Stimulated activated memory B cell treated with anti-CD40 and anti-IgM and Interleukin-4, amounts not matched to agents 10 μg/mL and 1 μg/mL and 100 μg/mL, for 72 hours (primary cell): ENCODE data around the gene TRIP13.
A peak's percentile ranks its signal among the peaks of the same experiment; 100 is the strongest.
"Not testable (repeated sequence)": the region's sequence is repeated elsewhere in the genome, so short reads cannot be mapped to it uniquely, and the experiment has no call there.

Experiments
- ATAC-seq: fragments of 150-1000 bp; cut with Tn5 transposase; 2 replicates; pipeline ENCODE4 v1.10.0; 2021
- H3K27ac Mint-ChIP-seq: one replicate; pipeline ENCODE4 v1.8.0; 2022; ENCODE audit warnings: mild to moderate bottlenecking, mixed read lengths
- H3K27me3 Mint-ChIP-seq: one replicate; pipeline ENCODE4 v1.8.0; 2022; ENCODE audit warnings: mixed read lengths
- H3K36me3 Mint-ChIP-seq: one replicate; pipeline ENCODE4 v1.8.0; 2022; ENCODE audit warnings: mixed read lengths
- H3K4me1 Mint-ChIP-seq: one replicate; pipeline ENCODE4 v1.8.0; 2022; ENCODE audit warnings: mixed read lengths
- H3K4me3 Mint-ChIP-seq: one replicate; pipeline ENCODE4 v1.8.0; 2022; ENCODE audit warnings: mild to moderate bottlenecking, moderate library complexity, mixed read lengths
- H3K9me3 Mint-ChIP-seq: one replicate; pipeline ENCODE4 v1.8.0; 2022; ENCODE audit warnings: mixed read lengths

Gene TRIP13

GRCh38 chr5:939368-939767 lies 46.7 kb downstream of the TRIP13 start:
- Mint-ChIP-seq H3K27ac (no peak overlapping the region), H3K4me3 (no peak overlapping the region), H3K36me3 (no peaks in the 10 kb centered on the region), H3K4me1 (no peaks in the 10 kb centered on the region), H3K9me3 (peaks cover 4% of the 10 kb centered on the region), H3K27me3 (peaks cover 72% of the 10 kb centered on the region)
- no peak for ATAC-seq

- H3K27ac Mint-ChIP-seq, ATAC-seq, H3K4me3 Mint-ChIP-seq, H3K4me1 Mint-ChIP-seq, H3K36me3 Mint-ChIP-seq, H3K9me3 Mint-ChIP-seq: not testable (repeated sequence)
- peaks cover 84% of the 10 kb centered on the region for H3K27me3 Mint-ChIP-seq
Measured at GRCh38 chr5:940741-941140, 48.1 kb downstream of the TRIP13 start.

- no peak for ATAC-seq
- Mint-ChIP-seq H3K4me1 (peaks cover 7% of the 10 kb centered on the region), H3K27me3 (peaks cover 88% of the 10 kb centered on the region), H3K27ac (no peak overlapping the region), H3K4me3 (no peak overlapping the region), H3K36me3 (no peaks in the 10 kb centered on the region), H3K9me3 (peaks cover 8% of the 10 kb centered on the region)
Measured at GRCh38 chr5:943201-943917, 50.7 kb downstream of the TRIP13 start.

DNA sequence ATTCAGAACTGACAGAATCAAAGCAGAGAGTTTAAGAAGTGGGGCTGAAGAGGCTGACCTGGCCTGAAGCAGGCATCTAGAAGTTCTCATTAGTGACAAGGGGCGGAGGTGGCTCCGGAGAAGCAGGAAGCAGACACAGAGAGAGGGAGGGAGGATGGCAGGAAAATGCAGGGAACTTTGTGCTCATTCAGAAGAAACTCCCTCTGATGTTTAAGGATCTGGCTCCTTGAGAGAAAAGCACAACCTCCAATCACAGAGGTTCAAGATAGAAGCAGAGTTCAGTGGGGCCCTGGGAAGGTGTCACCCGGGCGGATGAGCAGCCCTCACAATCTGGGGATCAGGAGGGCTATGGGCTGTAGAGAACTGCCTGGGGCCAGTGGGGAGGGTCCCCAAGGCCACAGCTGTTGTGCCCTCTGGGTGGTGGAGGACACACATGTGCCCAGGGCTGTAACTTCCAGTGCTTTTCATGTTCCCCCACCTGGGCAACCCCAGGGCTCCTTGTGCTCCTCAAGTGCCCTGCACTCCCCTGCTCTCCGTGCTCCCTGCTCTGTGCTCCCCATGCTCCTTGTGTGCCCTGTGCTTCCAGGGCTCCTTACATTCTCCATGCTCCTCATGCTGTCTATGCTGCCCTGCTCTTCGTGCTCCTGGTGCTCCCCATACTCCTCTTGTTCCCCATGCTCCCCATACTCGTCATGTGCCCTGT lies 51.4 kb downstream of the TRIP13 start:
- H3K27ac Mint-ChIP-seq = no peak overlapping the region
- no peak overlapping the region for H3K4me3 Mint-ChIP-seq
- peaks cover 88% of the 10 kb centered on the region for H3K27me3 Mint-ChIP-seq
- H3K4me1 Mint-ChIP-seq = peaks cover 13% of the 10 kb centered on the region
- H3K9me3 Mint-ChIP-seq = peaks cover 8% of the 10 kb centered on the region
- ATAC-seq = no peak
- H3K36me3 Mint-ChIP-seq = no peaks in the 10 kb centered on the region

GRCh38 chr5:944621-944927 lies 51.9 kb downstream of the TRIP13 start:
- H3K36me3 Mint-ChIP-seq = no peaks in the 10 kb centered on the region
- H3K27me3 Mint-ChIP-seq = peaks cover 88% of the 10 kb centered on the region
- H3K4me1 Mint-ChIP-seq = peaks cover 14% of the 10 kb centered on the region
- H3K27ac Mint-ChIP-seq = no peak overlapping the region
- H3K4me3 Mint-ChIP-seq = no peak overlapping the region
- H3K9me3 Mint-ChIP-seq = peaks cover 8% of the 10 kb centered on the region
- ATAC-seq = no peak

DNA sequence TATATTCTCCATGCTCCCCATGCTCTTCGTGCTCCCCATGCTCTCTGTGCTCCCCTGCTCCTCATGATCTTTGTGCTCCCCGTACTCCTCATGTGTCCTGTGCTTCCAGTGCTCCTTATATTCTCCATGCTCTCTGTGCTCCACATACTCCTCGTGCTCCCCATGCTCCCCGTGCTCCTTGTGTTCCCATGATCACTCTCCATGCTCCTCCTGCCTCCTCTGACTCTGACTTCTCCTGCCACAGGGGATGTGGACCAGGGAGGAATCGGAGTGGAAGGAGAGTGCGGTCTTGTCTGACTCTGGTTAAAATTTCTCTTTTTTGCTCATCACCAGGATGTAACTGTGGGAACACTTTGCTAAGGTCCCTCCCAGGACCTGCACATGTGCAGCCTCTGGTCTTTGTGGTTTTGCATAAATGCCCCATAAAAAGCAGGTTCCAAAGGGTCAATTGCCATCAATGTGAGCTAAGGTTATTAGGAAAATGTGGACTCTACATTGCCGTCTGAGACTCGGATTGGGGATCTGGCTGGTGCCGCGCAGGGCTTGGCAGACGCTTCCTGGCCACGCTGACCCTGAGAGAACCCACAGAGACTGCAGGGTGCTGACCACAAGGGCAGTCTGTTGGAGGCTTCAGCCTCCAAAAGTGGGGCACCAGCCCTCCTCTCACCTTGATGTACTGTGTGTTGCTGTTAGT lies 52.5 kb downstream of the TRIP13 start:
- ATAC-seq = no peak
- Mint-ChIP-seq H3K9me3 (peaks cover 9% of the 10 kb centered on the region), H3K27ac (no peak overlapping the region), H3K27me3 (peaks cover 91% of the 10 kb centered on the region), H3K4me3 (no peak overlapping the region), H3K4me1 (peaks cover 20% of the 10 kb centered on the region), H3K36me3 (no peaks in the 10 kb centered on the region)

GRCh38 chr5:945691-946551 lies 53.2 kb downstream of the TRIP13 start:
- Mint-ChIP-seq H3K27ac (no peak overlapping the region), H3K36me3 (no peaks in the 10 kb centered on the region), H3K9me3 (peaks cover 14% of the 10 kb centered on the region), H3K4me3 (no peak overlapping the region), H3K4me1 (peaks cover 24% of the 10 kb centered on the region), H3K27me3 (peaks cover 93% of the 10 kb centered on the region)
- ATAC-seq = no peak

GRCh38 chr5:946720-947625 lies 54.3 kb downstream of the TRIP13 start:
- H3K27ac Mint-ChIP-seq = no peak overlapping the region
- H3K4me1 Mint-ChIP-seq = peaks cover 24% of the 10 kb centered on the region
- no peak overlapping the region for H3K4me3 Mint-ChIP-seq
- peak; percentile 14 for ATAC-seq
- peaks cover 92% of the 10 kb centered on the region for H3K27me3 Mint-ChIP-seq
- H3K9me3 Mint-ChIP-seq = peaks cover 14% of the 10 kb centered on the region
- H3K36me3 Mint-ChIP-seq = no peaks in the 10 kb centered on the region

DNA sequence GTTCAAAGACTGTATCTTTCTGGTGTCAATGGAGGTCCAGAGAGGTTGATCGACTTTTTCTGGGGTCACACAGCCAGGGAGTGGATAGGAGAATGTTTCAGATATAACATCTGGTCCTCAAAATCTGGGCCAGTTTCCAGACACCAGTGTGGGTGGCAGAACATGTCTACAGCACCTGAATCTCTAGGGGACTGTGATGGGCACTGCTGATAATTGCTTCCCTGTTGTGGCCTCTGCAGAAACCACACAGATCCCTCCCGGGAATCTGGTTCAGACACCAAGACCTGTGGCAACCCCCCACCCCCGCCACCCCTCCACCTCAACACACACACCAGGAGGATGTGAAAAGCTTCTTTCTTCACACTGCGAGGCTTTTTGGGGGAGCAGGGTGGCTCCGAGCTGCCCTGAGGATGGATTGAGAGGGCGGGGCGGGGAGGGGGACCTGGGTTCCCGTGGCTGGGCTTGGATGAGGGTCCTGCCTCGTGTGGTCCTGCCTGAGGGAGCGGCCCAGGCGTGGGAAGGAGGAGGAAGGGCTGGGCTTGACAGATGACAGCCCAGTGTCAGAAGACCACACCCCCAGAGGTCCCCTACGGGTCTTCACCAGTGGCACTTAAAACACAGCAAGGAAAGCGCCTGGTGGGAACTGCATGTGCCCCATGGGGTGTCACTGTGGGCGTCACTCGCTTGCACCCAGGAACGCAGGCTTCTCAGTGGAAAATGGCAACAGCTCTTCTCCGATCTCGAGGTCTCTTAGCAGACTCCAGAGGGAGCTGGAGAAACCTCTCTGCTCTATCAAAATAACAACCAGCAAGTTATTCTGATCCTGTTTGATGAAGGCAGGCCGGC lies 55.2 kb downstream of the TRIP13 start:
- no peak overlapping the region for H3K27ac Mint-ChIP-seq
- no peak overlapping the region for H3K4me3 Mint-ChIP-seq
- peaks cover 14% of the 10 kb centered on the region for H3K9me3 Mint-ChIP-seq
- peaks cover 92% of the 10 kb centered on the region for H3K27me3 Mint-ChIP-seq
- no peaks in the 10 kb centered on the region for H3K36me3 Mint-ChIP-seq
- H3K4me1 Mint-ChIP-seq = peaks cover 24% of the 10 kb centered on the region
- peak; percentile 79 for ATAC-seq

GRCh38 chr5:948472-949274 lies 56.0 kb downstream of the TRIP13 start:
- Mint-ChIP-seq H3K36me3 (no peaks in the 10 kb centered on the region), H3K4me3 (no peak overlapping the region), H3K4me1 (peaks cover 24% of the 10 kb centered on the region), H3K27ac (no peak overlapping the region), H3K9me3 (peaks cover 14% of the 10 kb centered on the region), H3K27me3 (peaks cover 92% of the 10 kb centered on the region)
- ATAC-seq = no peak

GRCh38 chr5:949275-949543 lies 56.5 kb downstream of the TRIP13 start:
- H3K9me3 Mint-ChIP-seq = peaks cover 14% of the 10 kb centered on the region
- H3K36me3 Mint-ChIP-seq = no peaks in the 10 kb centered on the region
- H3K27me3 Mint-ChIP-seq = peaks cover 90% of the 10 kb centered on the region
- no peak overlapping the region for H3K27ac Mint-ChIP-seq
- no peak for ATAC-seq
- H3K4me1 Mint-ChIP-seq = peaks cover 24% of the 10 kb centered on the region
- H3K4me3 Mint-ChIP-seq = no peak overlapping the region

GRCh38 chr5:949815-950560 lies 57.3 kb downstream of the TRIP13 start:
- Mint-ChIP-seq H3K4me1 (peaks cover 24% of the 10 kb centered on the region), H3K27me3 (peaks cover 86% of the 10 kb centered on the region), H3K36me3 (no peaks in the 10 kb centered on the region), H3K4me3 (no peak overlapping the region), H3K9me3 (peaks cover 7% of the 10 kb centered on the region), H3K27ac (no peak overlapping the region)
- ATAC-seq = no peak
